Measurements from ENCODE around the gene CSPG4. TPM values are rescaled to one million over a fixed set of nuclear protein-coding genes. Genes with fewer than 3 reads are reported as not detected.

The CSPG4 gene
- total RNA-seq, 1 experiment from 2014 or later = 2.0 TPM

DNA sequence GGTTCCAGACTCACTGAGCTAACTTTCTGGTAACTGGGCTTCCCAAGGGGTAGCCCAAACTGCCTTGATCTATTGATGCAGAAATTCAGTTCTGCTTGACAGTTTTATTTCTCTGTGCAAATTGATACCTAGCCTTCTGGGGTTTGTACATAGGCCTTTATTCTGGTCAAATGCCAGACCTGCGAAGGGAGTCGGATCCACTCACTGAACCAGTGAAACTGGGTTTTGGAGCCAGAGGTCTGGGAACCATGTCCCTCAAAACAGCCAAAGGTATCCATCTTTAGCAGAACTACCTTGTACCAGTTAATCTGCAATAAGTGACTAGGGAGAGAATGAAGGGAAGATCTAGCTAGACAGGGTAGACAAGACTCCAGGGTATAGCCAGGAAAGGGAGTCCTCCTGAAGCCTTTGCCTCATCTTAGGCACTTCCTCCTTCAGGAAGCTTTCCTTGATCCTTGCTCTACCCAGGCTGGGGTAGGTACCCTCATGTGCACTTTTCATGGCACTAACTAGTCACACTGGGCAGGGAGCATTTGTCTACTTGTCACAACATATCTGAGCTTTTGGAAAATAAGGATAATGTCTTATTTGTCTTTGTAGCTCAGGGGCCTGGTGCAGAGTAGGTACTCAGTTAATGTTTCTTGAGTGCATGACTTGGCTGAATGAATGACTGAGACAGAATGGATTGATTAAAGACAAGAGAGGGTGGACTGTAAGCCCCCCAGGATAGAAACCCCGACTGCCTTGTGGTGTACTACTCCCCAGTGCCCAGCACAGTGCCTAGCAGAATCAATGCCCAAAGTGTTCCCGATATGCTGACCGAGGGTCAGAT is 66.3 kb downstream of the CSPG4 start:
- Mint-ChIP-seq H3K9me3 (no peaks in the 10 kb centered on the region), H3K4me3 (peak overlapping the region; percentile 88 to 93), H3K27ac (no peak overlapping the region; a peak in 1 of 7 replicates), H3K36me3 (ENCODE audit: insufficient read depth in 1 of 3, low read depth in 3 of 3) (peaks cover 10 to 25% (median 25%) of the 10 kb centered on the region in 3 experiments), H3K4me1 (peaks cover 38 to 39% of the 10 kb centered on the region in 2 experiments), H3K27me3 (ENCODE audit: low read depth) (peaks cover 23% of the 10 kb centered on the region)
- Histone ChIP-seq H3K4ac (ENCODE audit: low read depth, low read length) (no peak overlapping the region), H2BK12ac (ENCODE audit: insufficient read length, low read depth, low read length) (no peak overlapping the region), H3K9ac (ENCODE audit: extremely low read depth, insufficient read length, low read length) (peak overlapping the region; percentile 36), H2BK5ac (ENCODE audit: insufficient read length, low read length) (no peak overlapping the region), H4K91ac (ENCODE audit: insufficient read length, low read depth, low read length) (no peak overlapping the region), H3K9me3 (ENCODE audit: control insufficient read depth, low read depth, low read length) (no peaks in the 10 kb centered on the region), H3K4me1 (ENCODE audit: insufficient read depth, low read length) (peaks cover 3% of the 10 kb centered on the region; the same call in 1 of the 2 replicates), H4K5ac (ENCODE audit: insufficient read length, low read depth, low read length) (no peak overlapping the region), H3K4me2 (ENCODE audit: insufficient read depth, insufficient read length, low read length) (peak overlapping the region; percentile 86), H3K14ac (ENCODE audit: insufficient read depth, low read length) (no peak overlapping the region), H2BK15ac (ENCODE audit: low read depth, low read length) (no peak overlapping the region), H3K23ac (ENCODE audit: insufficient read length, low read depth, low read length) (no peak overlapping the region), H2BK120ac (ENCODE audit: low read depth, low read length, poor library complexity, severe bottlenecking) (no peak overlapping the region), H2AFZ (ENCODE audit: low read length) (no peak overlapping the region), H3K27ac (ENCODE audit: insufficient read length, low read depth, low read length) (no peak overlapping the region), H3K27me3 (ENCODE audit: insufficient read depth, low read length) (peaks cover 4% of the 10 kb centered on the region; the same call in 1 of the 2 replicates), H3T11ph (ENCODE audit: low read length) (no peak overlapping the region), H2AK5ac (ENCODE audit: insufficient read length, low read length) (no peak overlapping the region), H4K8ac (replicated peaks; ENCODE audit: insufficient read length, low read depth, low read length) (no peak overlapping the region), H4K20me1 (ENCODE audit: control insufficient read depth, insufficient read depth, insufficient read length) (no peaks in the 10 kb centered on the region), H3K18ac (ENCODE audit: insufficient read length, low read depth, low read length) (no peak overlapping the region), H2BK20ac (ENCODE audit: low read depth, low read length, poor library complexity, severe bottlenecking) (no peak overlapping the region), H3K79me2 (ENCODE audit: insufficient read depth, low read length) (peaks cover 9% of the 10 kb centered on the region; the same call in 1 of the 2 replicates), H3K23me2 (ENCODE audit: insufficient read length, low read depth, low read length, poor library complexity, severe bottlenecking) (peaks cover 17% of the 10 kb centered on the region), H3K79me1 (ENCODE audit: insufficient read depth, low read depth, low read length, poor library complexity, severe bottlenecking) (no peaks in the 10 kb centered on the region), H3K56ac (ENCODE audit: insufficient read length, low read depth, low read length) (no peak overlapping the region)
- no CpG with 5 or more reads among the region's 5 CpGs for WGBS (ENCODE audit: extremely low coverage, insufficient read length, low lambda C conversion rate)
- no peak for DNase-seq
- TF ChIP-seq CTCF (conservative IDR thresholded peaks at IDR 0.05) = no peak

Measured in H9 (cell line).